ENCODE results near the gene USH2A.

The USH2A gene

DNA sequence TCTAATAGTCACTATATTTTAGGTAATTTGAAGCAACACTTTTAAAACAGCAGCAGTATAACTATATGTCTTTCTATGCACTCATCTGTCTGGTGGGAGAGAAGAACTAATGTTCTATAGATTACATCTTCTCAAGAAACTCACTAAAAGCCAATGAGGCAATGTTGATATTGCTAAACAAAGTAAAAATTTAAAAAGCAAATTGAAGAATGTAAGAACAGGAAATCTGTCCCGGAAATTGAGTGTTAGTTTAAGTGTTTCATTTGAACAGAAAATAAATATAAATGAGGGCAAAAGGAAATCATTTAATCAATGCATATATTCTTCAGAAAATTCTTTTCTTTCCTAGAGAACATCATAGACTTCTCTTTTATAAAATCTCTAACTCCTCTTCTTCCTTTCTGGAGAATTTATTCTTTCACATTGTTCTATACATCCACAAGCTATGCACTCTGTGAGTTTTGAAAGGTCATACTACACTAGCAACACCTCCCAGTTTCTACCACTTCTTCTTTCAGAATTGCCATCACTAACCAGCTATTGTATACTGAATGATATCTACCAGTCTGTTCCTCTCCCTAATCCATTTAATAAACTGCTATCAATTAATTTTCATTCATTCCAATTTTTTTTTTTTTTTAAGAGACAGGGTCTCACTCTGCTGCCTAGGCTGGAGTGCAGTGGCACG is 153.0 kb downstream of the USH2A start:
- DNase-seq: no peak

GRCh38 chr1:216261631-216262030 is 161.6 kb downstream of the USH2A start:
- no peak for DNase-seq

- DNase-seq: no peak
Observed at GRCh38 chr1:216258856-216259255, 164.4 kb downstream of the USH2A start.

GRCh38 chr1:216258386-216258785 is 164.9 kb downstream of the USH2A start:
- DNase-seq: no peak

GRCh38 chr1:216250861-216251260 is 172.4 kb downstream of the USH2A start:
- DNase-seq: no peak

- no peak for DNase-seq
Observed at GRCh38 chr1:216248628-216249027, 174.6 kb downstream of the USH2A start.

DNA sequence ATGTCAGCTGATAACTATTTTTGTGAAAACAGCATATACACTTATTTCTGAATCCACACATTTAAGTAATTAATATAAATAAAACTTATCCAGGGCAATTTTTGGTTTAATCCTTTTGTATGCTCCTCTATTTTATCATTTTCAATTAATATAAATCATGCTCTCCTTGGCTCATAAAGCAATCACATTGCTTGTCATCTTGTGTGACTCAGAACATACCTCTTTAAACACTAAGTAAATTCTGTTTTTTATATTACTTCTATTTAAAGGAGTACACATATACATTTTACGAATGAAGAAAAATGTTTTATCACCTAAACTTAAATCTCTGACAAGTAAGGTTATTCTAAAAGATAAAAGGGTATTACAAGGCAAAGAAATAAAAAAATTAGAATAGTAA is 175.3 kb downstream of the USH2A start:
- no peak for DNase-seq

GRCh38 chr1:216246577-216247203 is 176.6 kb downstream of the USH2A start:
- no peak for DNase-seq

GRCh38 chr1:216238844-216239243 is 184.4 kb downstream of the USH2A start:
- DNase-seq: no peak

- DNase-seq: no peak
Observed at GRCh38 chr1:216237927-216238542, 185.2 kb downstream of the USH2A start.

GRCh38 chr1:216224233-216224632 is 199.0 kb downstream of the USH2A start:
- no peak for DNase-seq

DNA sequence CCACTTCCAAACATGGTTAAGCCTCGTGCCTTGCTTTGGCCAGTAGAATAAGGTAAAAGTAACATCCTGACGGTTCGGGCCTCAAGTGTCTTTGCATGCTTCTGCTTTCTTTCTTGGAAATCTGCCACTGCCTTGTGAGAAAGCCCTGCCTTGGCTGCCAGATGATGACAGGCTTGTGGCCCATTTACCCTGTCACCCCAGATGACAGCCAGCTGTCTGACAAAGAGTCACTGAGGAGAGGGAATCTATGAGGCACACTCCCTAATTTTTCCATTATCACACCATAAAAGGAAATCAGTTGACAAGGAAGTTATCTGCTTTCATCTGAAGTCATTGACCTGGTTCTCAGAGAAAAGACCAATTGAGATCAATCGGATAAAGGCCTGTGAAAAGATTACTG is 199.8 kb downstream of the USH2A start:
- no peak for DNase-seq

- DNase-seq: no peak
Observed at GRCh38 chr1:216222288-216222687, 201.0 kb downstream of the USH2A start.

DNA sequence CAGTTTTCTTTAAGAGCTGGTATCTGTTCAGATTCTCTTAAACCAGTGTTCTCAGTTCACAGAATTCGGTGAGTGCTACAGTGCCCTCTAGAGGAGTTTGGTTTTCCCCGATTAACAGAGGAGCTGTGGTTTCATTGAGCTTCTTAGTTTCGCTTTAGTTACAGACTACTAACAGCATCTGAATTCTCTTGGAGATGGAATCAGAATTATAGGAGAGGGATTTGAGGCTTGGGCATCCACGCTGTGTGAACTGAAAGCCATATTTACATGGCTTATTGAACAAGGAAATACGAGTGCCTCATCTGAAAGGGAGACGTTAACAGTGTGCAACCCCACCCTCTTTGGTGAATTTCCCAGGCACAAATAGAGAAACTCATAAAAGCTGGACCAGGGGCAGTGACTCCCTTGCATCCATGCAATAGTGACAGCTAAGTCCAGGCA is 202.0 kb downstream of the USH2A start:
- DNase-seq: no peak

- DNase-seq: no peak
Observed at GRCh38 chr1:216216305-216216704, 206.9 kb downstream of the USH2A start.

GRCh38 chr1:216215169-216215568 is 208.1 kb downstream of the USH2A start:
- no peak for DNase-seq

DNA sequence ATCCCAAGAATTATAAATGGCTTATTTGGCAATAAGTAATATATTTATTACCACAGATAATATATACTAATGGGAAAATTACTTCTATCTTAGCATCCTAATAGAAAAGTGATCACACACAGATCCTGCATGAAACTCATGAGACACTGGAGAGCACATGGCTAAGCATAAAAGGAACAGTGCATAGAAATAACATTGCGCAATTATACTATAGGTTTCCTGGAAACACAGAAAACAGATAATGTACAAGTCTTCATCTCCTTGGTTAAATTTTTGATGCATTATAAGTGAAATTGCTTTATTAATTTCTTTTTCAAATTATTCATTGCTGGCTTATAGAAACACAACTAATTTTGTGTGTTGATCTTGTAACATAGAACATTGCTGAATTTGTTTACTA is 210.4 kb downstream of the USH2A start:
- DNase-seq: no peak

DNA sequence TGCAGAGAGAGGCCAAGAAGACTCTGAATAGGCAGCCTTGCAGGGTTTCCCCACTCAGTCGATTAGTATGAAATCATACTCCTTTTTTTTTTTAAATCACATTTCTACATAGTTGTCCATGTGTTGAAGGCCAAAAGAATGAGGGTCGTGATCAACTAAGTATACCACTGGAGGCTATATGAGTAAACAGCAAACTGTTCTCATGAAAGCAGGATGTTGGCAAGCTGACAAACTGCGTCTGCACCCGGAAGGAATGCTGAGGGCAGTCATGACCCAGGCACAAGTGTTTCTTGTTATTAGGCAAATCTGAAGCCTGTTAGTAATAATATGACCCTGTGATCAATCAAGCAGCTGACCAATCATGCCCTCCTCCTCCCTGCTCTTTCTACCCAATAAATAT is 213.2 kb downstream of the USH2A start:
- DNase-seq: no peak

DNA sequence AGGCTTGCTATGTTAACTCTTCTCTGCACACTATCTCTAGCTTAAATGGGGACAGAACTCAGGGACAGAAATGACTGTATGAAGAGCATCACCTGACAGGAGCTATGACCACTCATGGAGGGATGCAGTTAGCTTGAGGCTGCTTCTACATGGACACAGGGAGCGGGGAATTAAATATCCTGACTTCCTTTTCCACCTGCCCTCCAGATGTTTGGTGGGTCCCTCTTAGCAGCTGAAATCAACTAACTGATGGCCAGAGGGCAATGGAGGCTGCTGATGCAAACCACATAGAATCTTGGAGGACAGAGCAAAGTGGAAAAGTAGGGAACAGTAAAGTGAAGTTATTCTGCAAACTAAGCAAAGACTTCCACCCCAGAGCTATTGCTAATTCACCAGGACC is 214.1 kb downstream of the USH2A start:
- DNase-seq: no peak

DNA sequence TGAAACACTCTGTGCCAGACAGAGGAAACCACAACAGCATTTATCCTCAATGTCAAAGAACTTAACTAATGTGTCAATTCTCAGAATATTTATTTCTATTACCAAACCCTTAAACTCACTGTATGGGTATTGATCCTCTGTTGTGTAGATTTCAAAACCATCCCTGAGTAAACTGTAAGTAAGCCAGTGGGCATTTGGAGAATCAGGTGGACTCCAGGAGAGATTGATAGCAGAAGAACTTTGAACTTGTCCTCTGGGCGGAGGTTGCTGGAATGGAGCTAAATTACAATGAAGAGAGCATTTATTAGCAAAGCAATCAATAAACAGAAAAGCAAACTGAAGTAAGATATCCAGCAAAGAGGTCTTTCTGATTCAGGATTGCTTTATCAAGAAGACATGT is 216.1 kb downstream of the USH2A start:
- DNase-seq: no peak

GRCh38 chr1:216205176-216205575 is 218.1 kb downstream of the USH2A start:
- no peak for DNase-seq

GRCh38 chr1:216201946-216202345 is 221.3 kb downstream of the USH2A start:
- DNase-seq: no peak

DNA sequence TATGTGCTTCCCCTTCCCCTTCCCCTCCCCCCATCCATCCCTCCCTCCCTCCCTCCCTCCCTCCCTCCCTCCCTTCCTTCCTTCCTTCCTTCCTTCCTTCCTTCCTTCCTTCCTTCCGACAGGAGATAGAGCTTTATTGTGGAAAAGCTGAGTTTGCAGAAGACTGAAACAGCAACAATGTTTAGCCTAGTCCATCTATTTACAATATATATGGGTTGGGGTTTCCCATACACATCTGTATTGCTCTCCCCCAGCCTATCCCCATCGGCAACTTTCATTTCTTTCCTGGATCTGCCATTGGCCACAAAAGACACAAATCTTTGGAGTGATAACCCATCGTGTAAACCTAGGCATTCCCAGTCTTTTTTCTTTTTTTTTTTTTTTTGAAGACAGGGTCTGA is 222.3 kb downstream of the USH2A start:
- DNase-seq: no peak

GRCh38 chr1:216194721-216195120 is 228.5 kb downstream of the USH2A start:
- no peak for DNase-seq
